Right ventricle myocardium inferior (tissue), 1 donor: ENCODE data around the gene TNFAIP1. TPM values are rescaled to one million over a fixed set of nuclear protein-coding genes. Genes with fewer than 3 reads are reported as not detected.
"Not testable (repeated sequence)": the region's sequence is repeated elsewhere in the genome, so short reads cannot be mapped to it uniquely, and the experiment has no call there.

Source experiments
- ATAC-seq: fragments of 200-7000 bp; cut with Tn5 transposase; one replicate; pipeline ENCODE4 v1.9.1; 2020; ENCODE audit warnings: mild to moderate bottlenecking, moderate library complexity
- DNase-seq: peaks from one replicate; pipeline ENCODE4 v3.0.0; 2021; ENCODE audit errors: missing footprints
- intact Hi-C: fragments of 100-400 bp; cut with DNase I; formaldehyde crosslinking; loops from one replicate; pipeline ENCODE4 v1.11.0; 2022
- total RNA-seq: library from RNA; stranded (reverse); fragmentation: NEBNext Ultra II Directional; extraction: Animal tissue kit (Norgen Biotek cat#: 25700); gene quantifications from one replicate; pipeline ENCODE4 v1.2.1, GENCODE V29; 2021
- donor health status: DM: no; HTN: yes; CAD: no; lungs with severe emphysema.

Gene TNFAIP1
- total RNA-seq, 1 donor from 2014 or later: 32.9 TPM

DNA sequence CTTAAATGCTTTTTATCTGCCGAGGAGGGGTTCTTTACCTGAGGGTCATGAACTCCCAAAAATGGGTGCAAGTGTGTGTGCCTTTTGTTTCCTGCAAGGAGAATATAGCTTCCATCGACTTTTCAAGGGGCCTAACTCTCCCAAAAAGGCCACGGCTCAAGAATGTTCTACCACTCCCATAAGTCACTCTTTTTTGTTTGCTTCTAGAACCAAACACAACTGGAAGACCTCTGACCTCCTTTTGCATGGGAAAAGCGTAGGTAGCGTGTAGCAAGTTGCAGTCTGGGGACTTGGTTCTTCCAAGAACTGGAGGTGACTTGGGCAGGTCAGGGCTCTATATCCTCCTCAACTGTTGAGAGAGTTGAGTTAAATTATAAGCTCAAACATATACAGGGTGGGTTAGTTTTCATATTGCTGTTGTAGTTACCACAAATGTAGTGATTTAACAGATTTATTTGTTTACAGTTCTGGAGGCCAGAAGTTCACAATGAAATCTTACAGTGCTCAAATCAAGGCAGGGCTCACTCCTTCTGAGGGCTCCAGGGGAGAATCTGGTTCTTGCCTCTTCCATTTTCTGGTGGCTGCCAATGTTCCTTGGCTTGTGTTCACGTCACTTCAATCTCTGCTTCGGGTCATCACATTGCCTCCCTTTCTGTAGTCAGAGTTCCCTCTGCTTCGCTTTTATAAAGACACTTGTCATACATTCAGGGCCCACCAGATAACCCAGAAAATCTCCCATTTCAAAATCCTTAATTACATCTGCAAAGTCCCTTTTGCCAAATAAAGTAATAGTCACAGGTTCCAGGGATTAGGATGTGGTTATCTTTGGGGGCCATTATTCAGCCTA lies 15.1 kb upstream of the TNFAIP1 start:
- intact Hi-C loops: no loop called here
- DNase-seq (no peak), ATAC-seq (no peak)

DNA sequence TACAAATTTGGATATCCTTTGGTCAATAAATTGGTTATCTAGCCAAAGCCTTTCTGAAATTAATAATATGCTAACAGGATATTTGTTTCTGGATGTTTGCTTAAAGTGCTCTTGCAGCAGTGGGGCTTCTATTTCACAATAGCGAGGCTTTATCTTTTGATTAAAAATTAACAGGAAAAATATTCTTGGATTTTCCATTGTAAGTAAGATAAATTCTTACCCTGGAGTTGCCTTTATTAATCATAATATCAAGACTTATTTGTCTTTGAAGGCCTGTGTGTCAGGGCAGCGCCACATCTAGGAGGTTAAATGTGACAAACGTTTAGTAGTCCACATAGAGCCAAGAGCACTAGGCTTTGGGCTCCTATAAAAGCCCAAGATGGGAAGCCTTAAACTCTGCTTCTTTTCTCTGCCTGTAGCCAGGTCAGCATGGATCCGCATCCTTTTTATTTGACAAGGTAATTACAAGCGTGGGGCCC lies 11.3 kb upstream of the TNFAIP1 start:
- intact Hi-C loops: no loop called here
- DNase-seq: no peak
- no peak for ATAC-seq

DNA sequence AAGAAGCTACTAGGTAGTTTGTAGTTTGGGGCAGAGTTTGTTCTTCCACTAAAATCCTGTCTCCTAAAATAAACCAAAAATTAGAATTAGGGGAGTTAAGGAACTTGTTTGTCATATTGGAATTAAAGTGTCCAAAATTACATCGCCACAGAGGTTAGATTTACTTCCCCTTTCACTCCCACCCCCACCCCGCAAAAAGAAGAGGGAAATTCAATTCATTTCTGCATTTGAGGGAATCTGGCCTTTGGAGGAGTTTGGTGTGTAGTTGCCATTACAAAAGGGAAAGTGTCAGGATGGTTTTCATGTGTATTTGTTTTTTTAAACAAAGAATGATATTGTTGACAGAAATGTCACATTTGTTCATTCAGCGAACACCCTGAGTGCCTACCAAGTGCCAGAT lies 10.8 kb upstream of the TNFAIP1 start:
- intact Hi-C loops: no loop called here
- DNase-seq: no peak
- ATAC-seq: no peak

DNA sequence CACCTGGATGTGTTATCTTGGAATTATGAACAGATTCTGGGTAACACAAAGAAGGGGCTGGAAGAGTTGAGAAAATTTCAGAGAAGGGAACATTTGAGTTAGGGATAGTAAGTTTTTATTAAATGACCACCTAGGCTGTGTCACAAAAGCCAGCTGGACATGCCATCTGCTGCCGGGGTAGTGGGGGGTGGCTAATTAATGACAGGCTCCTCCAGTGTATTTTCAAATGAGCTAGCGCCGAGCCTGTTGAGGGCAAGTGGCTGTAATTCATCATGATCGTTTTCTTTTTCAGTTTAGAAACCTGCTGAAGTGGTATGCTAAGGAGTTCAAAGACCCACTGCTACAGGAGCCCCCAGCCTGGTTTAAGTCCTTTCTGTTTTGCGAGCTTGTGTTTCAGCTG lies 10.3 kb upstream of the TNFAIP1 start:
- intact Hi-C loops: no loop called here
- no peak for DNase-seq
- ATAC-seq: no peak

DNA sequence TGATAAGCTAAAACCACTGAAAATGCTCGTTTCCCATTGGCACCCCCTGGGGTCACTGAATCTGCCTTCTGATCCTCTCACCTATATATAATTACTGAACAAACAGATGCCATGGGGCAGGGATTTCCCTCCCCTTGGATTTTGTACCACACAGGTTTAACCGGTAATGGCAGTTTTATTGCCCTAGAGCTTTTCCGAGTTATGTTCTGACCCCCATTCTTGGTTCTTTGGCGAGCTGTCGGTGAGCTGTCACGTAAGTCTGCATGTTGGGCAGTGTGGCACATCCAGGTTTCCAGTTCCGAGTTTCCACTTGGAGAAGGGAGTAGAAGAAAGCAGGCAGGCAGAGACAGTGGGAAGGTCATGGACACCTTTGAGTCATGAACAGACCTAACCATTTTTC lies 9.4 kb upstream of the TNFAIP1 start:
- ATAC-seq: no peak
- DNase-seq: no peak
- intact Hi-C loops: no loop called here

DNA sequence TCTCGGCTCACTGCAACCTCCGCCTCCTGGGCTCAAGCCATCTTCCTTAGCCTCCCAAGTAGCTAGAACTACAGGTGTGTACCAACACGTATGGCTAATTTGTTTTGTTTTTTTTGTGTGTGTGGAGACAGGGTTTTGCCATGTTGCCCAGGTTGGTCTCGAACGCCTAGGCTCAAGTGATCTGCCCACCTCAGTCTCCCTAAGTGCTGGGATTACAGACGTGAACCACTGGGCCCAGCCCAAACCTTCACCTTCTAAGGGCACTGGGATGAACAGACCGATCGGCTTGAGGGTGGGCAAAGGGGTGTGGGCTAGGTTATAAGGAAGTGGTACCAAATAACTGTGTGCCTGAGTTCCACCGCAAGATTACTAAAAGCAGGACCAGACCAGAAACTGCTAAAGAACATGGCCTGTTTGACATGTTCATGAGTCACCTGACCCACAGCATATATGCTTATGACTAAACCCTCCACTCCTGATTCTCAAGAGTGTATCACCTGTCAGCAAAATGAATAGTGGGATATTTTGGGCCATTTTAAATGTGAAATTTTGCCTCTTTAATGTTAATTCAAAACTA lies 8.4 kb upstream of the TNFAIP1 start:
- intact Hi-C loops: no loop called here
- DNase-seq (no peak), ATAC-seq (no peak)

DNA sequence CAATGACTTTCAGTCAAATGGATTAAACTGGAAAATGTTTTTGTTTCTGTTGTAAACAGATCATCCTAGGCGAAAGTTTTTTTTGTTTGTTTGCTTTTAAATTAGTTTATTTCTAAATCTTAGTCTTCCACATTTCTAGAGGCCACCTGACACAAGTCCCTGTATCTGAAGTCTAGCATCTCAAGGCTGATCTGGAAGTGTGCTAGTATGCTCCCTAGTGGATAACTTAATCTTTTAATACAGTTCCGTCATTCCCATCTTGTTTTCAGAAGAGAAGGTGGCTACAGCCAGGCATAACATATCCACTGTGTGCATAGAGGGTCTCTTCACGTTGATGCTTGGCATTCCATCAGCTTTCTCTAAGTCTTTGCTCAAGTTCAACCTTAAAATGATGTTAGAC lies 7.9 kb upstream of the TNFAIP1 start:
- ATAC-seq: no peak
- intact Hi-C loops: no loop called here
- DNase-seq: no peak

DNA sequence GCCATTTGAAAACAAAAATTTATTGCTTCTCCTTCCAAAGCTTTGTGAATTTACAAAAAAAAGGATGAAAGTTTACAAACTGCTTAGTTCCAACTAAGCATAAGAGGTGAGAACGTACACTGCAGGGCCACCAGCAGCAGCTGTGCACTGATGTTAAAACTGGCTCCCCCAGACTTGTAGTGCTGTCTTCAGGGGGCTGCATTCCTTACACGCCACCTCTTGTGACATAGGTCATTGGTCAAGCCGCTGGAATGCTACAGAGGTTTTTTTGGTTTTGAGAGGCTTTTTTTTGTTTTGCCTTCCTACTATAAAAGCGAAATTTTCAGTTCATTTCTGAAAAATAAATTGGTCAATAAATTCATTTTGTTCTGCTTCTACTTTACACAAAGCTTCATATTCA lies 7.2 kb upstream of the TNFAIP1 start:
- intact Hi-C loops: no loop called here
- ATAC-seq (no peak), DNase-seq (no peak)

DNA sequence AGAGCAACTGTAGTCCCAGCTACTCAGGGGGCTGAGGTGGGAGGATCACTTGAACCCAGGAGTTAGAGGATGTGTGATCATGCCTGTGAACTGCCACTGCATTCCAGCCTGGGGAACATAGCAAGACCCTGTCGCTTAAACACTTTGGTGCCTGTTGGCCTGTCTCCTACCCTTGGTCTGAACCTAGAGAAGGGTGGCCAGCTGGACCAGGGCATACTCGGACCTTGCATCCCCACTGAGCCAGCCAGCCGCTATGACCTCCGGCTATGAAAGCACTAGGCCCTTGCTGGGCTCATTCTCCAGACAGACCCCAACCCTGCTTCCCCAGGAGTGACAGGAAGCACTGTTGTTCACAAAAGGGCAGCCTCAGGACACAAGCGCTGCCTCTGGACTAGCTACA lies 4.9 kb upstream of the TNFAIP1 start:
- DNase-seq (no peak), ATAC-seq (no peak)
- intact Hi-C loops: no loop called here

DNA sequence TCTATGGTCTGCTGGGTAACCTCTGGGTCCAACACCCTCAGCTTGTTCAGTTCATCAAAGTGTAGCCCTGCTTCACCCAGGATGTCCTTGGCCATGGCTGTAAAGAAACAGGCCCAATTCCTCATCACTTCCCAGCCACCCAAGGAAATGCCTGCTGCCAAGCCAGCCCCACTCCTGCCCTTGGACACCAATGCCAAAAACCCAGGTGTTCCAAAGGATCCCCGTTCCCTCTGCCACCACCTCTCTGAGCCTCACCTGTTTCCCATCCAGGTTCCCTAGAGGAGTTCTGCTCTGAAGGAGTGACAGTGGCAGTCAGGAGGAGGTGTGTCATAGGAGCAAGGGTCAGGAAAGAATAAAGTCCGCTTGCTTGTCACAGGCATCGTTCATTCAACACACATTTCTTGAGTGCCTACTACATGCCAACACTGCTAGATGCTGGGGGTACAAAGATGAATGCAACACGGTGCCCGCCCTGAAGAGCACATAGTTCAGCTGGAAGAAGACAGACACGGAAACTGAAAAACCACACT lies 3.6 kb upstream of the TNFAIP1 start:
- DNase-seq: no peak

DNA sequence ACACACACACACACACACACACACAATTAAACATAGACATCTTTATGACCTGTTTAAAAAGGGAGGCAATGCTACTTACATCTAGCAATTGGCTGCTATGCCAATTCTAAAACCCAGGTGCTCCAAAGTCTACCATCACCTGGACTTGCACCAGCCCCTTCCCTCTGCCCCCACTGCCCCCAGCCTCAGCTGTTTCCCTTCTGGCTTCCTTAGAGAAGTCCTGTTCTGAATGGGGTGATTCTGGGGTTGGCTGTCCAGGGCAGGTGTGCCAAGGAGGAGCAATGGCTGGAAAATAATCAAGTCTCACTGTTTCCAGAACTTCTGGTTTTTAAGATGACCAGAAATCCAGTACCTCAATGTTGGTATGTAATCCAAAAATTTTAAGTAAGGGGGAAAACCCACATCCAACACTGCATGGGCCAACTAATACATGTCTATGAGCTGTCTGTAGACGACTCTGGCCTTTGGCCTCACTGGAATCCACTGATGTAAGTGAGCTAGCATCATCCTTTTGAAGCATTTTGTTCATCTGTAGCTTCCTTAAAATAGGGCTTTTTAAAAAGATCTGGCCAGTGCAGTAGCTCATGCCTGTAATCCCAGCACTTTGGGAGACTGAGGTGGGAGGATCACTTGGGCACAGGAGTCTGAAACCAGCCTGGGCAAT lies 2.3 kb upstream of the TNFAIP1 start:
- no peak for ATAC-seq
- no peak for DNase-seq
- intact Hi-C loops: no loop called here

More for the DNA sequence above, 3.6 kb upstream of the TNFAIP1 start:
- ATAC-seq: no peak
- intact Hi-C loops: no loop called here

DNA sequence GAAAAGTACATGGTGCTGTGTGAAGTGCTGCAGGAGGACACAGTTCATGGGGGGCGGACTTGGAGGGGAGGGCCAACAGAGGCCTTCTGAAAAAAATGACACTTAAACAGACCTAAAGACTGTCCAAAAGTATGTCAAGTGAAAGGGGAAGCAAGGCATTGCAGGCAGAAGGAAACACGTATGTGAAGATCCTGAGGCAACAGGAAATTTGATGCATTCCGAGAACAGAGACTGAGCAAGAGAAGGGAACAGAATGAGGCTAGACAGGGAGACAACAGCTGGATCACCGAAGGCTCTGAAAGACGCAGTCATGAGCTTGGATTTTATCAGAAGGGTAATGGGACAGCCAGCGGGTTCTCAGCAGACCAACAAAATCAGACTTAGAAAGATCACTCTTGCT lies 1.4 kb upstream of the TNFAIP1 start:
- DNase-seq (no peak), ATAC-seq (no peak)
- intact Hi-C loops: loop anchor here (1.0 kb wide), 1 partner anchor 15 kb away; the partner anchor contains the start of gene TMEM97

DNA sequence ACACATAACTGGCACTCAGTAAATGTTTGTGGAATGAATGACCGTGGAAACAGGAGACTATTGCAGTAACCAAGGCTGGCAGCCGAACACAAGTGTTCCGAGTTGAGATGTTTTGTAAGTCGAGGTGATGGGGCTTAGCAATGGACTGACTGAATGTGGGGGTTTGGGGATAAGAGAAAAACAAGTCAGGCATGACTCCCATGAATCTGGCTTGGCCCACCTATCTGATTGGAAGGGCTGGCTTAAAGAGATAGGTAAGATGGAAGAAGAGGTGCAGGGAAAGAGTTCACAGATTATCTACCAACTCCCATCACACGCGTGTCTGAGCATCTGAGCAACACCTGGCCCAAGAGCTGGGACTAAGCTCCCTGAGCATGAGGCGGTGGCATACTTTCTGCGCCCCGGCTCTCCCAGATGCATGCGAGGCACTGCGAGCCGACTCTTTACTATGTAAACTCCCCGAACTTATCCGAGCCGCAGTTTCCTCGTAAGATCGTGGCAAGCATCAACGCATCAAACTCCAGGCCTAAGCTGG lies 828 bp upstream of the TNFAIP1 start:
- ATAC-seq (no peak), DNase-seq (no peak)
- intact Hi-C loops: loop anchor here (1.0 to 5.0 kb wide), 3 partner anchors 15 to 618 kb away; partner anchors contain the start of genes NLK, PHF12 and TMEM97

DNA sequence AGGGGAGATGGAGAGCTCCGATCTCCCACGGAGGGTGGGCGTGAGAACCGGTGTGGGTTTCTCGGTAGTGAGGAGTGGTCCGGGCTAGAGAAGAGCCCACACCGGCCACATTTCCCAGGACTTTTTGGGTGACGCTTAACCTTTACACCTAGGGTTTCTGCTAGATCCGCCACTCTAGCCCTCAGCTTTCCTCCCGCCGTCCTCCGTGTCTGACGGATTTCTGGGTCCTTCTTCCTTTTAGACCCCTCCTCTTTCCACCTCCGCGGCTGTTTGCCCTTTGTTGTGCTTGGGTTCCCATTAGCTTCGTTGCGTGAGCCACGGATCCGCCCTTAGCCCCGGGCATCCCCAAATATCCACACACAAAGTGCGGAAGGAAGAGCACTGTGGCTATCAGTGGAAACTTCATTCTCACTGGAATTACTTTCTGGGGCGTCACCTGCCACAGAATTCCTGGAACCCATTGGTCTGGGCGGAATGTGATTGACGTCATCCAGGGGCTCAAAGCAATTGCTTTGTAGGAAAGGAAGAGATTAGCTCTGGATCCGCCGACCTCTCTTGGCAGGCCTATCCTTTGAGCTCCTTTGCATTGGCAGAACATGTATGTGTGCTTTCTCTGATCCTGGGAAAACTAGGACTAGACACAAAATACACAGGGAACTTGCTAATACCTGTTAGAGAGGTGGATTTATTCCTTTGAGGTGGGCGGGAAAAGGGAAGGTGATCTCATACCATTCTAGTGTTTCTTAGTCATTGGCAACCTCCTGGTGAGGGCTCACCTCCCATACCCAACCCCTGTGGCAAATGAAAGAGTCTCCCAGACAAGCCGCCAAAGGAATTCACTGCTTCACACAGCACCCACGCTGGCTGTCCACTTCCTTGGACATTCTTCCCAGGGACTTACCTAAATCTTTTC lies 654 bp downstream of the TNFAIP1 start:
- ATAC-seq: no peak
- intact Hi-C loops: loop anchor here (2.0 to 5.0 kb wide), 3 partner anchors 21 to 616 kb away; partner anchors contain the start of genes NLK, PHF12 and POLDIP2
- DNase-seq: no peak

DNA sequence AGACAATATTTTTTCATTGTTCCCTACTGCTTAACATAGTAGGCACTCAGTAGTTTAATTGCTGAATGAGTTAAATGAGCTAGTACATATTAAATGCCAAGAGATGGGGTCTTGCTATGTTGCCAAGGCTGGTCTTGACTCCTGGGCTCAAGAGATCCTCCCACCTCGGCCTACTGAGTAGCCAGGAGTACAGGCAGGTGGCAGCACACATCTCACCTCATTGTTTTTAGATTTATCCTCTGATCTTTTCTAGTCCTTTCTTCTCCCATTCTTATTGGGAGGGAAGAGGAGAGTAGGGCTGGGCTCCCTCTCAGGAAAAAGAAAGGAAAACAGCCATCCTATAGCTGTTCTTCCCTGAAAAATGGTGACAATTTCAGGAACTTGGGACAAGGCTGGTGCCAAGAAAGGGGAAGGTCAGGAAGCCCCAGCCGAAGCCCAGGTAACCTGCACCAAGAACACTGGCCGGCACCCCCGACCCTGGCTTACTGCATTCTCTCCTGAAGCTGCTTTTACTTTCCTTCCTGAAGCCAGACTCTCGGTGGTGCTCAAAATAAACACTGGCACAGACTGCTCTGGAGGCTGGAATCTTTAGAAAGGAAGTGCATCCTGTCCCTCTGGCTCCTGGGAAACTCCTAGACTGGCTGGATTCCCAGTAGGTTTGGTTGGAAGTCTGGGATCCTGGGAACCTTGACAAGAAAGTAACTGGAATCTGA lies 2.7 kb downstream of the TNFAIP1 start:
- DNase-seq: no peak
- intact Hi-C loops: loop anchor here (5.0 kb wide), 2 partner anchors 296 to 614 kb away; partner anchors contain the start of genes NLK and PHF12
- ATAC-seq: no peak

DNA sequence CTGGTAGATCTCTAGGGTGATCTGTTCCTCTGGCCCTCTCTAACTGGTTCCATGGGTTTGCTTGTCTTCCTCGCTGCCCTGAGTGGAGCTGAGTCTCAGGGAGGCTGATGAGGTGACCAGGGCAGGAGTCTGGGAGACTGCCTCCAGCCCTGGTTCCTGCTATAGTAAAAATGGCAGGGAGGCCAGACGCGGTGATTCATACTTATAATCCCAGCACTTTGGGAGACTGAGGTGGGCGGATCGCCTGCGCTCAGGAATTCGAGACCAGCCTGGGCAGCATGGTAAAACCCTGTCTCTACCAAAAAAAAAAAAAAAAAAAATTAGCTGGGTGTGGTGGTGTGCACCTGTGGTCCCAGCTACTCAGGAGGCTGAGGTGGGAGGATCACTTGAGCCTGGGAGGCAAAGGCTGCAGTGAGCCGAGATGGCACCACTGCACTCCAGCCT lies 3.2 kb downstream of the TNFAIP1 start:
- ATAC-seq, DNase-seq: not testable (repeated sequence)
- intact Hi-C loops: loop anchor here (5.0 kb wide), 2 partner anchors 296 to 614 kb away; partner anchors contain the start of genes NLK and PHF12

DNA sequence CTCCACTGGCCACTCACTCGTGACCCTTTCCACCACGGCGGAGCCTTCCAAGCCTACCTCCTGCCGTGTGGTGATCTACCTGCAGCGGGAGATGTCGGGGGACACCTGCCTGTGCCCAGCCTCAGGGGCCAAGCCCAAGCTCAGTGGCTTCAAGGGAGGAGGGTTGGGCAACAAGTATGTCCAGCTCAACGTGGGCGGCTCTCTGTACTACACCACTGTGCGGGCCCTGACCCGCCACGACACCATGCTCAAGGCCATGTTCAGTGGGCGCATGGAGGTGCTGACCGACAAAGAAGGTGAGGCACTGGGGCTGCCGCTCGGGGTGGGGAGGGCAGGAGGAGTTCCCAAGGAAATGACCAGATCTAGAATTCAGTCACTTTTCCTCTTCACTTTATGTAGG lies 3.9 kb downstream of the TNFAIP1 start:
- intact Hi-C loops: loop anchor here (5.0 kb wide), 2 partner anchors 297 to 613 kb away; partner anchors contain the start of genes NLK and PHF12
- ATAC-seq: no peak

More for the DNA sequence above, 3.9 kb downstream of the TNFAIP1 start:
- no peak for DNase-seq
